ENCODE results near the gene LNX1. TPM values are rescaled to one million over a fixed set of nuclear protein-coding genes. Genes with fewer than 3 reads are reported as not detected.
A peak's percentile ranks its signal among the peaks of the same experiment; 100 is the strongest.

LNX1 gene
- total and polyA plus RNA-seq, 10 of the 15 experiments (the other 5 are each of a cell fraction or from before 2014, with no cell fraction given): 0.72 to 1.4 (median 1.0) TPM

DNA sequence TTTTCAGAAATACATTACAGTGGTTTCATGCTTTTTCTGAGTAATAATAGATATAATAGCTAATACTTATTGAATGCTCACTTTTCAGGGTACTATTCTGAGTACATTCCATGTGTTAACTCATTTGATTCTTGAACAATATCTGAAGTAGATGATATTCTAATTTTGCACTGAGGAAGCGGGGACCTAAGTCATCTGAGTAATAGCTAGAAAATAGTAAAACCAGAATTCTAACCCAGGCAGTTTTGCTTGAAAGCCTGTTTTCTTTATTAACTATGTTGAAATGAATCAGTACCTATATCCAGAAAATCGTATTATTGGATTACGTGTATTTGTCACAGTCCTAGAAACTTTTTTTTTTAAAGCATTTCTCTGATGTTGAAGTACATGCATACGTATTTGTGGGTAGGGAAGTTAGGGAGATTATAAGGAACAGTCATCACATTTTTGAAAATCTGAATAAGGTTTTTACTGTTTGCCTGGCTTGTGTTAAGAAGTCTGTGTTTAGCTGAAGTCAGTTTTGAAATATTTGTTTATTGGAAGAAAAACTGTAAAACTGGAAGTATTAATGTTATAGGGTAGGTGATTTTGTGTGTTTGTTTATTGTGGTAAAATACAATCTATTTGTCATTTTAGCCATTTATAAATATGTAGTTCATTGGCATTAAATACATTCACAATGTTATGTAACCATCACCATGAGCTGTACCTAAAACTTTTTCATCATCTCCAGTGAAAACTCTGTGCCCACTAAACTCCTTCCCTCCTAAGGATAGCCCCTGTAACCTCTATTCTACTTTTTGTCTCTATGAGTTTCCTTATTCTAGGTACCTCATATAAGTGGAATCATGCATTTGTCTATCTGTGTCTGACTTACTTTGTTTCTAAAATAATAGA, 158.5 kb downstream of the LNX1 start:
- ChIA-PET POLR2A (interaction anchor here (0.5 to 0.7 kb wide), 4 partner anchors 14 to 372 kb away, joined by 3 read pairs; no protein-coding TSS in a partner anchor), CTCF (interaction anchor here (0.5 to 2.1 kb wide), 4 partner anchors 9 to 75 kb away, joined by 3 to 6 read pairs (median 4); no protein-coding TSS in a partner anchor), SMC1A (ENCODE audit: uncharacterized antibody, unreplicated experiment) (interaction anchor here (0.7 to 2.0 kb wide), 9 partner anchors 8 to 235 kb away, joined by 3 to 7 read pairs (median 4); no protein-coding TSS in a partner anchor), RAD21 (ENCODE audit: unreplicated experiment) (interaction anchor here (1.0 kb wide), 1 partner anchor 208 kb away, joined by 4 read pairs; no protein-coding TSS in a partner anchor)
- no peak overlapping the region for H3K4me2 ChIP-seq (ENCODE audit: control insufficient read depth, insufficient read depth)
- DNase-seq (ENCODE audit: low read depth, low spot score) (no peak), ATAC-seq (peak; percentile 76), FAIRE-seq (no peak)
- H3K4me3 ChIP-seq: no peak overlapping the region
- H3K4me1 ChIP-seq (ENCODE audit: control insufficient read depth, insufficient read depth, low read length): no peaks in the 10 kb centered on the region
- no peak overlapping the region for H3K9ac ChIP-seq (ENCODE audit: control insufficient read depth, insufficient read depth, low read length)
- H3K27ac ChIP-seq (ENCODE audit: control insufficient read depth, insufficient read depth): no peak overlapping the region
- H3K79me2 ChIP-seq (ENCODE audit: control insufficient read depth, insufficient read depth, low read length): no peaks in the 10 kb centered on the region; the same call in 1 of the 2 replicates
- intact Hi-C loops (cut with micrococcal nuclease; ENCODE audit: unreplicated experiment): loop anchor here (10.0 kb wide), 2 partner anchors 238 to 418 kb away; no protein-coding TSS in a partner anchor
- no peaks in the 10 kb centered on the region for H4K20me1 ChIP-seq (ENCODE audit: control insufficient read depth, insufficient read depth)
- in situ Hi-C loops (cut with MboI): no loop called here
- no peaks in the 10 kb centered on the region for H3K27me3 ChIP-seq (replicated peaks in 1 of 2; ENCODE audit: control insufficient read depth in 2 of 2, insufficient read depth in 2 of 2, low read length in 1 of 2)
- H3K9me3 ChIP-seq (replicated peaks; ENCODE audit: control insufficient read depth, insufficient read depth, low read length): no peaks in the 10 kb centered on the region; the same call in 2 of the 3 replicates
- BruUV-seq (replicated peaks): no TSS peak
- no peak overlapping the region for H2AFZ ChIP-seq (ENCODE audit: control insufficient read depth, low read depth, low read length)
- peaks cover 2 to 35% of the 10 kb centered on the region in 2 experiments for H3K36me3 ChIP-seq (ENCODE audit: control insufficient read depth in 2 of 2, insufficient read depth in 2 of 2, low read length in 1 of 2)
- 17% methylated on average over 4 of the region's 4 CpGs for WGBS (ENCODE audit: insufficient coverage, insufficient replicate concordance, low lambda C conversion rate, missing lambda C conversion rate)
- peak; percentile 17; the same call in 1 of the 2 replicates for TF ChIP-seq CREB1 (IDR thresholded peaks at IDR 0.05; ENCODE audit: low read depth)
- TF ChIP-seq MTA3 (IDR thresholded peaks at IDR 0.05; ENCODE audit: borderline replicate concordance, low read length): no peak
- TF ChIP-seq KDM1A (IDR thresholded peaks at IDR 0.05; ENCODE audit: borderline replicate concordance): no peak
- TF ChIP-seq RAD21 (IDR thresholded peaks at IDR 0.05; ENCODE audit: insufficient read depth, low read depth, low read length): no peak
- TF ChIP-seq, protein P1, sequence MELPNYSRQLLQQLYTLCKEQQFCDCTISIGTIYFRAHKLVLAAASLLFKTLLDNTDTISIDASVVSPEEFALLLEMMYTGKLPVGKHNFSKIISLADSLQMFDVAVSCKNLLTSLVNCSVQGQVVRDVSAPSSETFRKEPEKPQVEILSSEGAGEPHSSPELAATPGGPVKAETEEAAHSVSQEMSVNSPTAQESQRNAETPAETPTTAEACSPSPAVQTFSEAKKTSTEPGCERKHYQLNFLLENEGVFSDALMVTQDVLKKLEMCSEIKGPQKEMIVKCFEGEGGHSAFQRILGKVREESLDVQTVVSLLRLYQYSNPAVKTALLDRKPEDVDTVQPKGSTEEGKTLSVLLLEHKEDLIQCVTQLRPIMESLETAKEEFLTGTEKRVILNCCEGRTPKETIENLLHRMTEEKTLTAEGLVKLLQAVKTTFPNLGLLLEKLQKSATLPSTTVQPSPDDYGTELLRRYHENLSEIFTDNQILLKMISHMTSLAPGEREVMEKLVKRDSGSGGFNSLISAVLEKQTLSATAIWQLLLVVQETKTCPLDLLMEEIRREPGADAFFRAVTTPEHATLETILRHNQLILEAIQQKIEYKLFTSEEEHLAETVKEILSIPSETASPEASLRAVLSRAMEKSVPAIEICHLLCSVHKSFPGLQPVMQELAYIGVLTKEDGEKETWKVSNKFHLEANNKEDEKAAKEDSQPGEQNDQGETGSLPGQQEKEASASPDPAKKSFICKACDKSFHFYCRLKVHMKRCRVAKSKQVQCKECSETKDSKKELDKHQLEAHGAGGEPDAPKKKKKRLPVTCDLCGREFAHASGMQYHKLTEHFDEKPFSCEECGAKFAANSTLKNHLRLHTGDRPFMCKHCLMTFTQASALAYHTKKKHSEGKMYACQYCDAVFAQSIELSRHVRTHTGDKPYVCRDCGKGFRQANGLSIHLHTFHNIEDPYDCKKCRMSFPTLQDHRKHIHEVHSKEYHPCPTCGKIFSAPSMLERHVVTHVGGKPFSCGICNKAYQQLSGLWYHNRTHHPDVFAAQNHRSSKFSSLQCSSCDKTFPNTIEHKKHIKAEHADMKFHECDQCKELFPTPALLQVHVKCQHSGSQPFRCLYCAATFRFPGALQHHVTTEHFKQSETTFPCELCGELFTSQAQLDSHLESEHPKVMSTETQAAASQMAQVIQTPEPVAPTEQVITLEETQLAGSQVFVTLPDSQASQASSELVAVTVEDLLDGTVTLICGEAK (IDR thresholded peaks at IDR 0.05; ENCODE audit: borderline replicate concordance): no peak
- TF ChIP-seq, protein P2, sequence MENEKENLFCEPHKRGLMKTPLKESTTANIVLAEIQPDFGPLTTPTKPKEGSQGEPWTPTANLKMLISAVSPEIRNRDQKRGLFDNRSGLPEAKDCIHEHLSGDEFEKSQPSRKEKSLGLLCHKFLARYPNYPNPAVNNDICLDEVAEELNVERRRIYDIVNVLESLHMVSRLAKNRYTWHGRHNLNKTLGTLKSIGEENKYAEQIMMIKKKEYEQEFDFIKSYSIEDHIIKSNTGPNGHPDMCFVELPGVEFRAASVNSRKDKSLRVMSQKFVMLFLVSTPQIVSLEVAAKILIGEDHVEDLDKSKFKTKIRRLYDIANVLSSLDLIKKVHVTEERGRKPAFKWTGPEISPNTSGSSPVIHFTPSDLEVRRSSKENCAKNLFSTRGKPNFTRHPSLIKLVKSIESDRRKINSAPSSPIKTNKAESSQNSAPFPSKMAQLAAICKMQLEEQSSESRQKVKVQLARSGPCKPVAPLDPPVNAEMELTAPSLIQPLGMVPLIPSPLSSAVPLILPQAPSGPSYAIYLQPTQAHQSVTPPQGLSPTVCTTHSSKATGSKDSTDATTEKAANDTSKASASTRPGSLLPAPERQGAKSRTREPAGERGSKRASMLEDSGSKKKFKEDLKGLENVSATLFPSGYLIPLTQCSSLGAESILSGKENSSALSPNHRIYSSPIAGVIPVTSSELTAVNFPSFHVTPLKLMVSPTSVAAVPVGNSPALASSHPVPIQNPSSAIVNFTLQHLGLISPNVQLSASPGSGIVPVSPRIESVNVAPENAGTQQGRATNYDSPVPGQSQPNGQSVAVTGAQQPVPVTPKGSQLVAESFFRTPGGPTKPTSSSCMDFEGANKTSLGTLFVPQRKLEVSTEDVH (IDR thresholded peaks at IDR 0.05; ENCODE audit: low read depth, partially characterized antibody): no peak
- TF ChIP-seq MYC (IDR thresholded peaks at IDR 0.05; ENCODE audit: insufficient read depth, insufficient read length, insufficient replicate concordance, low read length, severe bottlenecking): no peak
- no peak for TF ChIP-seq YBX1 (IDR thresholded peaks at IDR 0.05)
- TF ChIP-seq, protein P3, sequence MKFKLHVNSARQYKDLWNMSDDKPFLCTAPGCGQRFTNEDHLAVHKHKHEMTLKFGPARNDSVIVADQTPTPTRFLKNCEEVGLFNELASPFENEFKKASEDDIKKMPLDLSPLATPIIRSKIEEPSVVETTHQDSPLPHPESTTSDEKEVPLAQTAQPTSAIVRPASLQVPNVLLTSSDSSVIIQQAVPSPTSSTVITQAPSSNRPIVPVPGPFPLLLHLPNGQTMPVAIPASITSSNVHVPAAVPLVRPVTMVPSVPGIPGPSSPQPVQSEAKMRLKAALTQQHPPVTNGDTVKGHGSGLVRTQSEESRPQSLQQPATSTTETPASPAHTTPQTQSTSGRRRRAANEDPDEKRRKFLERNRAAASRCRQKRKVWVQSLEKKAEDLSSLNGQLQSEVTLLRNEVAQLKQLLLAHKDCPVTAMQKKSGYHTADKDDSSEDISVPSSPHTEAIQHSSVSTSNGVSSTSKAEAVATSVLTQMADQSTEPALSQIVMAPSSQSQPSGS (IDR thresholded peaks at IDR 0.05; ENCODE audit: low read length): peak; percentile 57
- TF ChIP-seq JUNB (IDR thresholded peaks at IDR 0.05): peak; percentile 96
- no peak for TF ChIP-seq CHD4 (IDR thresholded peaks at IDR 0.05)
- no peak for TF ChIP-seq SIN3A (IDR thresholded peaks at IDR 0.05; ENCODE audit: low read depth, low read length)

Data from GM12878 (cell line).